Liver (tissue), 9 donors: ENCODE results near the gene PTPRD. TPM values are rescaled to one million over a fixed set of nuclear protein-coding genes. Genes with fewer than 3 reads are reported as not detected.

Experiments
- DNase-seq: peaks from one replicate; pipeline ENCODE4 v3.0.0-alpha.2; 2017; ENCODE audit warnings: low spot score
- H3K27ac ChIP-seq, 2 donors: one replicate each; pipeline ENCODE4 v1.7.0; 2013; ENCODE audit warnings: inconsistent platforms in 2 of 2, low read length in 2 of 2, control low read depth in 1 of 2, low read depth in 1 of 2, mild to moderate bottlenecking in 1 of 2
- H3K27me3 ChIP-seq, 4 donors: one replicate each; pipeline versions ENCODE4 v1.6.1 to v1.7.0; 2013; ENCODE audit warnings: low read length in 3 of 4, inconsistent platforms in 1 of 4, mild to moderate bottlenecking in 1 of 4, moderate library complexity in 1 of 4; ENCODE audit not compliant: control insufficient read depth in 4 of 4, insufficient read depth in 4 of 4
- H3K36me3 ChIP-seq, 4 donors: one replicate each; pipeline versions ENCODE4 v1.6.1 to v1.7.0; 2013; ENCODE audit warnings: low read length in 3 of 4, mild to moderate bottlenecking in 3 of 4, low read depth in 1 of 4, moderate library complexity in 1 of 4; ENCODE audit not compliant: control insufficient read depth in 4 of 4, insufficient read depth in 3 of 4
- H3K4me1 ChIP-seq, 4 donors: one replicate each; pipeline versions ENCODE4 v1.6.1 to v1.7.0; 2013; ENCODE audit warnings: low read length in 3 of 4, mild to moderate bottlenecking in 3 of 4, moderate library complexity in 1 of 4; ENCODE audit not compliant: control insufficient read depth in 4 of 4, insufficient read depth in 4 of 4
- H3K4me3 ChIP-seq, 3 donors: one replicate each; pipeline versions ENCODE4 v1.6.1 to v1.7.0; 2013; ENCODE audit warnings: low read length in 3 of 3, control low read depth in 1 of 3, low read depth in 1 of 3, mild to moderate bottlenecking in 1 of 3
- H3K9ac ChIP-seq, 2 donors: one replicate each; pipeline ENCODE4 v1.7.0; 2013; ENCODE audit warnings: low read length in 2 of 2, mild to moderate bottlenecking in 2 of 2, moderate library complexity in 2 of 2, control low read depth in 1 of 2, low read depth in 1 of 2
- H3K9me3 ChIP-seq, 4 donors: one replicate each; pipeline versions ENCODE4 v1.6.1 to v1.7.0; 2013; ENCODE audit warnings: low read length in 3 of 4; ENCODE audit not compliant: control insufficient read depth in 4 of 4
- ATF3 ChIP-seq: IDR thresholded peaks from 2 replicates; pipeline ENCODE4 v1.6.1; 2016; ENCODE audit warnings: antibody characterized with exemption
- CTCF ChIP-seq: fragments of 150-350 bp; IDR thresholded peaks from 2 replicates; pipeline ENCODE4 v1.5.1; 2017; ENCODE audit warnings: improper control_type of control experiment, low read depth, low read length; ENCODE audit not compliant: missing input control
- EGR1 ChIP-seq, 2 donors: IDR thresholded peaks; 2 replicates each; pipeline ENCODE4 v1.6.1; 2016 to 2018; ENCODE audit warnings: antibody characterized with exemption in 2 of 2, low read depth in 2 of 2
- FOXA1 ChIP-seq: IDR thresholded peaks from 2 replicates; pipeline ENCODE4 v1.6.1; 2016; ENCODE audit warnings: antibody characterized with exemption
- FOXA2 ChIP-seq: IDR thresholded peaks from 2 replicates; pipeline ENCODE4 v1.6.1; 2016; ENCODE audit warnings: antibody characterized with exemption
- GABPA ChIP-seq, 2 donors: IDR thresholded peaks in 1 of 2; conservative IDR thresholded peaks in 1 of 2; 2 replicates each; pipeline ENCODE4 v1.6.1; 2016; ENCODE audit warnings: antibody characterized with exemption in 2 of 2, mild to moderate bottlenecking in 1 of 2, moderate library complexity in 1 of 2
- HNF4A ChIP-seq, 2 donors: conservative IDR thresholded peaks; 2 replicates each; pipeline ENCODE4 v1.6.1; 2016; ENCODE audit warnings: antibody characterized with exemption in 2 of 2, mild to moderate bottlenecking in 2 of 2
- HNF4G ChIP-seq: IDR thresholded peaks from 2 replicates; pipeline ENCODE4 v1.6.1; 2016; ENCODE audit warnings: antibody characterized with exemption
- JUND ChIP-seq, 2 donors: IDR thresholded peaks; 2 replicates each; pipeline ENCODE4 v1.6.1; 2016; ENCODE audit warnings: antibody characterized with exemption in 2 of 2
- MAX ChIP-seq: IDR thresholded peaks from 2 replicates; pipeline ENCODE4 v1.6.1; 2016; ENCODE audit warnings: antibody characterized with exemption
- NR2F2 ChIP-seq: IDR thresholded peaks from 2 replicates; pipeline ENCODE4 v1.6.1; 2016; ENCODE audit warnings: antibody characterized with exemption
- RAD21 ChIP-seq, 2 donors: IDR thresholded peaks; 2 replicates each; pipeline ENCODE4 v1.6.1; 2016; ENCODE audit warnings: antibody characterized with exemption in 2 of 2, mild to moderate bottlenecking in 2 of 2
- REST ChIP-seq: IDR thresholded peaks from 2 replicates; pipeline ENCODE4 v1.6.1; 2016; ENCODE audit warnings: antibody characterized with exemption, mild to moderate bottlenecking
- RXRA ChIP-seq, 2 donors: IDR thresholded peaks; 2 replicates each; pipeline ENCODE4 v1.6.1; 2017 to 2018; ENCODE audit warnings: antibody characterized with exemption in 2 of 2, mild to moderate bottlenecking in 1 of 2
- SP1 ChIP-seq: IDR thresholded peaks from 2 replicates; pipeline ENCODE4 v1.6.1; 2018; ENCODE audit warnings: antibody characterized with exemption, mild to moderate bottlenecking
- TAF1 ChIP-seq: conservative IDR thresholded peaks from 2 replicates; pipeline ENCODE4 v1.6.1; 2016; ENCODE audit warnings: antibody characterized with exemption, mild to moderate bottlenecking
- YY1 ChIP-seq: IDR thresholded peaks from 2 replicates; pipeline ENCODE4 v1.6.1; 2016; ENCODE audit warnings: antibody characterized with exemption, mild to moderate bottlenecking
- WGBS: extraction: QIAGEN DNeasy Blood & Tissue Kit; methylation state at CpG from one replicate; pipeline ENCODE4 v1.1.7; 2013; 5-methylcytosine and 5-hydroxymethylcytosine counted together
- polyA plus RNA-seq, 2 donors: library from polyadenylated mRNA; stranded (reverse) in 1 of 2; unstranded in 1 of 2; fragments of 200-250 nt in 1 of 2; fragments of >200 nt in 1 of 2; fragmentation: Nextera tagmentation in 1 of 2; extraction: Ambion mirVana in 1 of 2; gene quantifications; one replicate each; pipeline versions ENCODE4 v1.2.1 to v1.2.3, GENCODE V29; 2013 to 2015
- total RNA-seq, 2 donors: library from RNA; depleted of rRNA; stranded (reverse); fragments of >200 nt; gene quantifications; one replicate each; pipeline ENCODE4 v1.2.3, GENCODE V29; 2014
- TF ChIP-seq, protein P1 (sequence below): IDR thresholded peaks from 2 replicates; pipeline ENCODE4 v1.6.1; 2016; ENCODE audit warnings: antibody characterized with exemption
- donor health status: healthy.
- donor health status: healthy.
- donor health status: healthy.
- donor health status: healthy.
- donor health status: healthy.

Gene PTPRD
- total and polyA plus RNA-seq, 4 donors: 0.78 to 34.2 (median 4.7) TPM

- Histone ChIP-seq H3K4me3 (no peak overlapping the region), H3K36me3 (no peaks in the 10 kb centered on the region), H3K4me1 (no peaks in the 10 kb centered on the region), H3K27ac (no peak overlapping the region), H3K9ac (no peak overlapping the region), H3K27me3 (no peaks in the 10 kb centered on the region), H3K9me3 (no peaks in the 10 kb centered on the region)
- 70% methylated on average over 2 of the region's 2 CpGs for WGBS
- no peak for DNase-seq
- TF ChIP-seq TAF1 (no peak), JUND (IDR thresholded peaks at IDR 0.05) (no peak), ATF3 (no peak), FOXA1 (no peak), FOXA2 (no peak), MAX (no peak), YY1 (no peak)
- TF ChIP-seq, protein P1, sequence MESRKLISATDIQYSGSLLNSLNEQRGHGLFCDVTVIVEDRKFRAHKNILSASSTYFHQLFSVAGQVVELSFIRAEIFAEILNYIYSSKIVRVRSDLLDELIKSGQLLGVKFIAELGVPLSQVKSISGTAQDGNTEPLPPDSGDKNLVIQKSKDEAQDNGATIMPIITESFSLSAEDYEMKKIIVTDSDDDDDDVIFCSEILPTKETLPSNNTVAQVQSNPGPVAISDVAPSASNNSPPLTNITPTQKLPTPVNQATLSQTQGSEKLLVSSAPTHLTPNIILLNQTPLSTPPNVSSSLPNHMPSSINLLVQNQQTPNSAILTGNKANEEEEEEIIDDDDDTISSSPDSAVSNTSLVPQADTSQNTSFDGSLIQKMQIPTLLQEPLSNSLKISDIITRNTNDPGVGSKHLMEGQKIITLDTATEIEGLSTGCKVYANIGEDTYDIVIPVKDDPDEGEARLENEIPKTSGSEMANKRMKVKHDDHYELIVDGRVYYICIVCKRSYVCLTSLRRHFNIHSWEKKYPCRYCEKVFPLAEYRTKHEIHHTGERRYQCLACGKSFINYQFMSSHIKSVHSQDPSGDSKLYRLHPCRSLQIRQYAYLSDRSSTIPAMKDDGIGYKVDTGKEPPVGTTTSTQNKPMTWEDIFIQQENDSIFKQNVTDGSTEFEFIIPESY: no peak
Observed at GRCh38 chr9:9552665-9553064, 1060.1 kb downstream of the PTPRD start.

DNA sequence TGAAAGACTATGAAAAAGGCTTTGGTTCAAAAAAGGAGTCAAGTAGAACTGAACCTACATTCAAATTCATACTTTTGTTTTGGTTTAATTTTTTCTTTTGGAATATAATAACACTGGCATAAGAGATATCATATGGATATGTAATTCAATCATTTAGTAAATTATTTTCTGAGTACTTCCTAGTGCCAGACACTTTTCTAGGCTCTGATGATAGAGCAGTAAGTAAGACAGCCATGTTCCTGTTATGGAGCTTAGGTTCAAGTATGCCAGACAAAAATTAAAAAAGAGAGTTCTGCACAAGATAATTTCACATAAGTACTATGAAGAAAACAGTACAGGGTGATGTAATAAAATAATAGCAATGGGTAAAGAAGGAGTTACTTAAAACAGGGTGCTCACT lies 1074.0 kb downstream of the PTPRD start:
- no peak for TF ChIP-seq SP1
- TF ChIP-seq FOXA1: no peak
- TF ChIP-seq GABPA (IDR thresholded peaks at IDR 0.05 in 1 of 2, conservative IDR thresholded peaks at IDR 0.05 in 1 of 2): no peak
- TF ChIP-seq CTCF: no peak
- TF ChIP-seq ATF3: no peak
- TF ChIP-seq YY1: no peak
- no peak for TF ChIP-seq NR2F2
- TF ChIP-seq JUND (IDR thresholded peaks at IDR 0.05): no peak
- TF ChIP-seq RAD21 (IDR thresholded peaks at IDR 0.05): no peak
- TF ChIP-seq FOXA2: no peak
- no peak for TF ChIP-seq HNF4A (conservative IDR thresholded peaks at IDR 0.05)
- no peak for TF ChIP-seq EGR1 (IDR thresholded peaks at IDR 0.05; ENCODE audit: low read depth in 2 of 2)
- TF ChIP-seq, protein P1: no peak
- no peak for TF ChIP-seq MAX
- TF ChIP-seq REST: no peak
- TF ChIP-seq RXRA (IDR thresholded peaks at IDR 0.05): no peak
- no peak for TF ChIP-seq HNF4G
- no peak for TF ChIP-seq TAF1
- peaks cover 0 to 2% (median 0%) of the 10 kb centered on the region in 4 donors for H3K9me3 ChIP-seq
- no peak overlapping the region for H3K27ac ChIP-seq
- no peaks in the 10 kb centered on the region for H3K36me3 ChIP-seq
- no peaks in the 10 kb centered on the region for H3K27me3 ChIP-seq
- no peak overlapping the region for H3K9ac ChIP-seq
- H3K4me1 ChIP-seq: no peaks in the 10 kb centered on the region
- DNase-seq: no peak
- H3K4me3 ChIP-seq: no peak overlapping the region
